ENCODE data around the gene COL4A4.

GRCh38 chr2:227141301-227141700 is 22.7 kb downstream of the COL4A4 start:
- TF ChIP-seq CEBPB (IDR thresholded peaks at IDR 0.05): no peak
- TF ChIP-seq ZC3H11A (IDR thresholded peaks at IDR 0.05): no peak
- TF ChIP-seq BHLHE40 (IDR thresholded peaks at IDR 0.05; ENCODE audit: low read depth, low read length): no peak
- TF ChIP-seq HDAC2 (IDR thresholded peaks at IDR 0.05): no peak
- no peak for TF ChIP-seq REST (IDR thresholded peaks at IDR 0.05)
- no peak for TF ChIP-seq CTCF (IDR thresholded peaks at IDR 0.05)
- no peak for TF ChIP-seq RNF2 (IDR thresholded peaks at IDR 0.05; ENCODE audit: borderline replicate concordance, low read depth)
